Caco-2 (cell line): ENCODE data around the gene CCNA1. TPM values are rescaled to one million over a fixed set of nuclear protein-coding genes. Genes with fewer than 3 reads are reported as not detected.

Source experiments
- BruUV-seq: library from RNA; stranded (reverse); fragments of 400-500 nt; replicated peaks from 2 replicates; lab custom pipeline; 2021; lab: Mats Ljungman, UMichigan
- CTCF ChIA-PET: fragments of 300-600 bp; sonication (Branson Sonifier 250); formaldehyde crosslinking; loops from one replicate; lab custom pipeline; 2022; ENCODE audit warnings: antibody characterized with exemption; lab: Charles Lee
- POLR2A ChIA-PET: fragments of 300-600 bp; sonication (Branson Sonifier 250); formaldehyde crosslinking; loops from one replicate; lab custom pipeline; 2022; ENCODE audit warnings: antibody characterized with exemption; lab: Charles Lee
- DNase-seq, 2 experiments: peaks; one replicate each; pipeline versions ENCODE4 v3.0.0 to v3.0.0-alpha.2; 2020 to 2022
- H3K27me3 ChIP-seq: replicated peaks from 2 replicates; pipeline ENCODE4 v1.6.0; 2011; ENCODE audit warnings: low read length; ENCODE audit not compliant: control insufficient read depth, insufficient read depth
- H3K36me3 ChIP-seq: 2 replicates; pipeline ENCODE4 v1.5.1; 2011; ENCODE audit warnings: low read length; ENCODE audit not compliant: control insufficient read depth, insufficient read depth
- H3K4me1 ChIP-seq: fragments of 250-450 bp; sonication (Bioruptor Pico); 2 replicates; pipeline ENCODE4 v1.5.1; 2020; ENCODE audit warnings: mild to moderate bottlenecking
- H3K4me3 ChIP-seq: 2 replicates; pipeline ENCODE4 v1.5.1; 2011; ENCODE audit warnings: low read depth, mild to moderate bottlenecking, control low read depth, low read length
- H3K9me3 ChIP-seq: fragments of 250-450 bp; sonication (Bioruptor Pico); 2 replicates; pipeline ENCODE4 v1.5.1; 2020; ENCODE audit warnings: mild to moderate bottlenecking, moderate library complexity
- H3K27ac Mint-ChIP-seq: one replicate; pipeline ENCODE4 v1.8.0; 2022; ENCODE audit warnings: mixed read lengths; ENCODE audit not compliant: unreplicated experiment
- H3K27me3 Mint-ChIP-seq: one replicate; pipeline ENCODE4 v1.8.0; 2022; ENCODE audit warnings: mixed read lengths; ENCODE audit not compliant: insufficient read depth, unreplicated experiment
- H3K36me3 Mint-ChIP-seq: one replicate; pipeline ENCODE4 v1.8.0; 2022; ENCODE audit warnings: mild to moderate bottlenecking, mixed read lengths; ENCODE audit not compliant: insufficient read depth, unreplicated experiment
- H3K4me1 Mint-ChIP-seq: one replicate; pipeline ENCODE4 v1.8.0; 2022; ENCODE audit warnings: low read depth, mixed read lengths; ENCODE audit not compliant: unreplicated experiment
- H3K4me3 Mint-ChIP-seq: one replicate; pipeline ENCODE4 v1.8.0; 2022; ENCODE audit warnings: mild to moderate bottlenecking, moderate library complexity, mixed read lengths; ENCODE audit not compliant: unreplicated experiment
- H3K9me3 Mint-ChIP-seq: one replicate; pipeline ENCODE4 v1.8.0; 2022; ENCODE audit warnings: mixed read lengths; ENCODE audit not compliant: unreplicated experiment
- intact Hi-C: fragments of 100-400 bp; cut with micrococcal nuclease; formaldehyde crosslinking; loops from one replicate; pipeline ENCODE4 v1.10.0; 2022; ENCODE audit not compliant: unreplicated experiment
- total RNA-seq: library from RNA; stranded (reverse); gene quantifications from 2 replicates; pipeline ENCODE4 v1.2.3, GENCODE V29; 2022
- TF ChIP-seq, protein P1 (sequence below), 2 experiments: fragments of 200-600 bp in 1 of 2; IDR thresholded peaks; 1 replicate in 1 of 2; 2 replicates in 1 of 2; pipeline versions ENCODE4 v1.5.1 to v1.8.0; 2011 to 2022; ENCODE audit warnings: antibody characterized with exemption in 1 of 2, control low read depth in 1 of 2, inconsistent platforms in 1 of 2, low read depth in 1 of 2, low read length in 1 of 2, mild to moderate bottlenecking in 1 of 2, moderate library complexity in 1 of 2; ENCODE audit not compliant: insufficient read depth in 1 of 2, severe bottlenecking in 1 of 2, unreplicated experiment in 1 of 2

Gene CCNA1
- total RNA-seq, 1 experiment from 2014 or later: not detected

DNA sequence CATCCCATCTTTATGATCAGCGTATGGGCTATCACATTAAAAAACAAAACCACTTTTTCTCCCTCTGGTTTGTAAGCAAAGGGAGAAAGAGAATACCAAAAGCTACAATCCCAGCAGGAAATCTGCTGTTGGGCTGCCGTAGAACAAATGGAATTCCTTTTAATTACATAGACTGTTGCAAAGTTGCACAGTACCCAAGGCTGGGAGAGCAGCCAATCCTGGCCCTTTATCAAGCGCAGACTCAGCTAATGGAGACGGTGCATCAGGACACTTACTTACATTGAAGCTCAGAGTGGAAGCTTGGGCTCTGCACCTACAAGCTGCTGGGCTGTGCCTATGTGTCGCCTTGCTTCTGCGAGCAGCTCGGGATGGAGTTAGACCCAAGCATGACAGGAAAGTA, 15.2 kb downstream of the CCNA1 start:
- no TSS peak for BruUV-seq
- intact Hi-C loops: no loop called here
- Histone ChIP-seq H3K36me3 (no peaks in the 10 kb centered on the region), H3K4me3 (no peak overlapping the region), H3K4me1 (no peaks in the 10 kb centered on the region), H3K9me3 (no peaks in the 10 kb centered on the region), H3K27me3 (no peaks in the 10 kb centered on the region)
- TF ChIP-seq, protein P1, sequence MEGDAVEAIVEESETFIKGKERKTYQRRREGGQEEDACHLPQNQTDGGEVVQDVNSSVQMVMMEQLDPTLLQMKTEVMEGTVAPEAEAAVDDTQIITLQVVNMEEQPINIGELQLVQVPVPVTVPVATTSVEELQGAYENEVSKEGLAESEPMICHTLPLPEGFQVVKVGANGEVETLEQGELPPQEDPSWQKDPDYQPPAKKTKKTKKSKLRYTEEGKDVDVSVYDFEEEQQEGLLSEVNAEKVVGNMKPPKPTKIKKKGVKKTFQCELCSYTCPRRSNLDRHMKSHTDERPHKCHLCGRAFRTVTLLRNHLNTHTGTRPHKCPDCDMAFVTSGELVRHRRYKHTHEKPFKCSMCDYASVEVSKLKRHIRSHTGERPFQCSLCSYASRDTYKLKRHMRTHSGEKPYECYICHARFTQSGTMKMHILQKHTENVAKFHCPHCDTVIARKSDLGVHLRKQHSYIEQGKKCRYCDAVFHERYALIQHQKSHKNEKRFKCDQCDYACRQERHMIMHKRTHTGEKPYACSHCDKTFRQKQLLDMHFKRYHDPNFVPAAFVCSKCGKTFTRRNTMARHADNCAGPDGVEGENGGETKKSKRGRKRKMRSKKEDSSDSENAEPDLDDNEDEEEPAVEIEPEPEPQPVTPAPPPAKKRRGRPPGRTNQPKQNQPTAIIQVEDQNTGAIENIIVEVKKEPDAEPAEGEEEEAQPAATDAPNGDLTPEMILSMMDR (IDR thresholded peaks at IDR 0.05; ENCODE audit: insufficient read depth in 1 of 2, low read depth in 1 of 2, low read length in 1 of 2, severe bottlenecking in 1 of 2, unreplicated experiment in 1 of 2): no peak
- POLR2A ChIA-PET: no interaction called here
- CTCF ChIA-PET: no interaction called here
- Mint-ChIP-seq H3K27me3 (peaks cover 13% of the 10 kb centered on the region), H3K9me3 (no peaks in the 10 kb centered on the region), H3K27ac (no peak overlapping the region), H3K36me3 (no peaks in the 10 kb centered on the region), H3K4me3 (no peak overlapping the region), H3K4me1 (no peaks in the 10 kb centered on the region)
- no peak for DNase-seq

DNA sequence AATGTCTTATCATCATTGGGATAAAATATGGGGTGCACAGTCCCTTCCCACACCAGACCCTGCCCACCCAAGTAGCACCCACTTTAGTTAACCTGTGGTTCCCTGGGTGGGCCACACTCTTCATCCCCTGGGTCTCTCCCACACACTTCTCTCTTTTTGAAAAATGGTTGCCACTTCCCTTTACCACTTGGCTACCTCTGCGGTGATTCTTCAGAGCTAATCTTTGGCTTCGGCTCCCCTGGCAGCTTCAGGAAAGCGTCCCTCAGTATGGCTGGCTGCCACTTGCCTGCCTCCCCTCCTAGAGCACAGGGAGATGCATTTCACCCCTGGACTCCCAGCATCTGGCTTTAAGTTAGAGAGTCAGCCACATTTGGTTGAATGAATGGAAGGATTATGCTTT, 18.2 kb downstream of the CCNA1 start:
- DNase-seq: no peak
- intact Hi-C loops: no loop called here
- TF ChIP-seq, protein P1 (IDR thresholded peaks at IDR 0.05; ENCODE audit: insufficient read depth in 1 of 2, low read depth in 1 of 2, low read length in 1 of 2, severe bottlenecking in 1 of 2, unreplicated experiment in 1 of 2): no peak
- Mint-ChIP-seq H3K4me3 (no peak overlapping the region), H3K9me3 (no peaks in the 10 kb centered on the region), H3K27ac (no peak overlapping the region), H3K27me3 (peaks cover 13% of the 10 kb centered on the region), H3K36me3 (no peaks in the 10 kb centered on the region), H3K4me1 (no peaks in the 10 kb centered on the region)
- Histone ChIP-seq H3K36me3 (no peaks in the 10 kb centered on the region), H3K9me3 (no peaks in the 10 kb centered on the region), H3K27me3 (no peaks in the 10 kb centered on the region), H3K4me1 (no peaks in the 10 kb centered on the region), H3K4me3 (no peak overlapping the region)
- ChIA-PET POLR2A (no interaction called here), CTCF (no interaction called here)
- no TSS peak for BruUV-seq

DNA sequence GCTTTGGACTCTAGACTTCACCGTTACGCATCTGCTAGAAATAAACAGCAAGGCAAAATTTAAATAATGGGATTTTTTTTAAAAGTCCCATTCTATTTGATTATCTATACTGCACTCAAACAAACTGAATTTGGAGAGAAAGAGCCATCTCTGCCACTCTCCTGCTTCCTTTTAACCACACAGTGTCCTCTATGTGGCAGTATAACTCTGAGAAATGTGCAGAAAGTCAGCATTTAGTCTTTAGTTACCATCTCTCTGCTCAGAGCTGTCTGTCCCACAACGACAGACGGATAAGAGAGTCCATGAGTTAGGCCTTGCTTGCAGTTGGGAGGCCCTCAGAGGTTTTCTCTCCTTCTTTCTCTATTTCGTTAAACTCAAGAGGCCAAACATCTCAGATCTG, 21.2 kb downstream of the CCNA1 start:
- intact Hi-C loops: loop anchor here (1.0 kb wide), 1 partner anchor 283 kb away; no protein-coding TSS in a partner anchor

More for the DNA sequence above, 21.2 kb downstream of the CCNA1 start:
- no peaks in the 10 kb centered on the region for H3K27me3 ChIP-seq
- CTCF ChIA-PET: interaction anchor here (1.2 to 1.4 kb wide), 2 partner anchors 171 to 283 kb away, joined by 5 to 16 read pairs; no protein-coding TSS in a partner anchor
- H3K36me3 ChIP-seq: no peaks in the 10 kb centered on the region
- no peaks in the 10 kb centered on the region for H3K4me1 ChIP-seq
- Mint-ChIP-seq H3K27me3 (peaks cover 13% of the 10 kb centered on the region), H3K4me3 (no peak overlapping the region), H3K27ac (no peak overlapping the region), H3K36me3 (no peaks in the 10 kb centered on the region), H3K9me3 (no peaks in the 10 kb centered on the region), H3K4me1 (no peaks in the 10 kb centered on the region)
- TF ChIP-seq, protein P1 (IDR thresholded peaks at IDR 0.05; ENCODE audit: insufficient read depth in 1 of 2, low read depth in 1 of 2, low read length in 1 of 2, severe bottlenecking in 1 of 2, unreplicated experiment in 1 of 2): peak in 1 of 2 experiments; percentile 33
- POLR2A ChIA-PET: no interaction called here
- DNase-seq: peak in 1 of 2 experiments; percentile 9
- H3K9me3 ChIP-seq: no peaks in the 10 kb centered on the region
- H3K4me3 ChIP-seq: no peak overlapping the region
- no TSS peak for BruUV-seq
